AG04449 (cell line): ENCODE data around the gene WNT7A.

Source experiments
- CTCF ChIA-PET: fragments of 350-600 bp; formaldehyde crosslinking; extraction: SDS; loops from one replicate; lab custom pipeline; 2021; ENCODE audit warnings: antibody characterized with exemption; lab: Yijun Ruan, JAX
- POLR2A ChIA-PET: fragments of 400-600, 350-600 bp; formaldehyde crosslinking; extraction: SDS; loops from one replicate; lab custom pipeline; 2020; ENCODE audit warnings: antibody characterized with exemption, inconsistent platforms; lab: Yijun Ruan, JAX
- DNase-seq: peaks from one replicate; pipeline ENCODE4 v3.0.0-alpha.2; 2010; ENCODE audit warnings: low read depth, low spot score
- H3K4me3 ChIP-seq: 2 replicates; pipeline ENCODE4 v1.5.1; 2011; ENCODE audit warnings: low read depth, mild to moderate bottlenecking, control low read depth, low read length
- TF ChIP-seq, protein P1 (sequence below): IDR thresholded peaks from one replicate; pipeline ENCODE4 v1.5.1; 2011; ENCODE audit warnings: mild to moderate bottlenecking, moderate library complexity, low read length, control low read depth, inconsistent platforms; ENCODE audit not compliant: insufficient read depth; ENCODE audit errors: missing control alignments

The WNT7A gene

DNA sequence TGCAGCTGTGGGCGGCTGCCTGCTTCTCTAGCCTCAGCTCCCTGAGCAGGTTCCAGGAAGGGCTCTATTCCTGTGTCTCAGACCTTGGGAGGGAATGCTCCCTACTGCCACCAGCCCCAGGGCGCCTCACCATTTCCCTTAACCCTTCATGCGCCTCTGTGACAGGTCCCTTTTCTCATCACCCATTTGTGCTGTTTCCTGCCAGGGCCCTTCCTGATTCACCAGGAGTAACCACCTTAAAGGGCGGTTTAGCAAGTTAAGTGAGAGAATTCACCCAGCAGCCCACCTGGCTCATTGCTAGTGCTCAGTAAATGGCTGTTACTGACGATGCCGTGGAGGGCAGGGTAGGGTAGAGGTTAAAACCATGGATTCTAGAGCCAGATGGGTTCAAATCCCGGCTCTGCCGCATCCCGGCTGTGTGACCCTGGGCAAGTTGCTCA is 87.8 kb downstream of the WNT7A start:
- TF ChIP-seq, protein P1, sequence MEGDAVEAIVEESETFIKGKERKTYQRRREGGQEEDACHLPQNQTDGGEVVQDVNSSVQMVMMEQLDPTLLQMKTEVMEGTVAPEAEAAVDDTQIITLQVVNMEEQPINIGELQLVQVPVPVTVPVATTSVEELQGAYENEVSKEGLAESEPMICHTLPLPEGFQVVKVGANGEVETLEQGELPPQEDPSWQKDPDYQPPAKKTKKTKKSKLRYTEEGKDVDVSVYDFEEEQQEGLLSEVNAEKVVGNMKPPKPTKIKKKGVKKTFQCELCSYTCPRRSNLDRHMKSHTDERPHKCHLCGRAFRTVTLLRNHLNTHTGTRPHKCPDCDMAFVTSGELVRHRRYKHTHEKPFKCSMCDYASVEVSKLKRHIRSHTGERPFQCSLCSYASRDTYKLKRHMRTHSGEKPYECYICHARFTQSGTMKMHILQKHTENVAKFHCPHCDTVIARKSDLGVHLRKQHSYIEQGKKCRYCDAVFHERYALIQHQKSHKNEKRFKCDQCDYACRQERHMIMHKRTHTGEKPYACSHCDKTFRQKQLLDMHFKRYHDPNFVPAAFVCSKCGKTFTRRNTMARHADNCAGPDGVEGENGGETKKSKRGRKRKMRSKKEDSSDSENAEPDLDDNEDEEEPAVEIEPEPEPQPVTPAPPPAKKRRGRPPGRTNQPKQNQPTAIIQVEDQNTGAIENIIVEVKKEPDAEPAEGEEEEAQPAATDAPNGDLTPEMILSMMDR, result no peak
- POLR2A ChIA-PET, result no interaction called here
- CTCF ChIA-PET, result no interaction called here

DNA sequence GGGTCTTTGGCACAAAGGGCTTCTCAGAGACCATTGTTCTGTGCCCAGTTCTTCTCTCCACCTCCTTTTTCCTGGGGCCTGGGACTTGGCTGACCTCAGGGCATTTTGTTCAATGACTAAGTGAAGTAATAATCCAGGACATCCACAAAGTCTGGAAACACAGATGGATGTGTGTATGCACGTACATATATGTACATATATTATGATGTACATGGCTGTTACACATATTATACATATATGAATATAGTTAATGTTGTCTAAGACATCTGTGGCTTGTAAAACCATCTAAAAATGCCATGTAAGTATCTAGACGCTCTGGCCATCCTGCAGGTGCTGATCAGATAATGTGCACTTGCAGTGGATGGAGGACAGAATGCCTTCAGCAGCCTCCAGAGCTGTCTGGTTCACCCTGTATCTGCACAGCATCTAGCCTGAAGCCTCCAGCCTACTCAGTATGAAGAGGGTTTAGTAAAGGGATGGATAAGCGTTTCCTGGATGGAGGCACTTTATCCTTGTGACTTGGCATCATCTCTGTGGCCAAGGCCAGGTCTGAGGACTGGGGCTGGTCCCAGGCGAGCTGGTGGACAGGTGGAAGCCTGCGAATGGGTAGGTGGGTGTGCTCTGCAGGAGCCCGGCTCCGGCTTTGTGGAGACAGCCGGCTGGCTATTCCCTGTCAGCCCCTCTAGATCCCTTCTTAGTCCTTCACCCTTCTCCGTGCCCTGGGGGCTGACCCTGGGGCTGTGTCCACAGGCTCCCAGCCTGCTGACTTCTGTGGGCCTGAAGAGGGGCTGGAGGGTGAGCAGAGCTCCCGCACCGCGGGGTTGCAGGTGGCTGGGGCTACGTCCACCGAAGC is 88.4 kb downstream of the WNT7A start:
- CTCF ChIA-PET, result no interaction called here
- TF ChIP-seq, protein P1, result no peak
- POLR2A ChIA-PET, result no interaction called here
- DNase-seq, result no peak
- no peak overlapping the region for H3K4me3 ChIP-seq

More for the DNA sequence above, 87.8 kb downstream of the WNT7A start:
- no peak overlapping the region for H3K4me3 ChIP-seq
- no peak for DNase-seq

DNA sequence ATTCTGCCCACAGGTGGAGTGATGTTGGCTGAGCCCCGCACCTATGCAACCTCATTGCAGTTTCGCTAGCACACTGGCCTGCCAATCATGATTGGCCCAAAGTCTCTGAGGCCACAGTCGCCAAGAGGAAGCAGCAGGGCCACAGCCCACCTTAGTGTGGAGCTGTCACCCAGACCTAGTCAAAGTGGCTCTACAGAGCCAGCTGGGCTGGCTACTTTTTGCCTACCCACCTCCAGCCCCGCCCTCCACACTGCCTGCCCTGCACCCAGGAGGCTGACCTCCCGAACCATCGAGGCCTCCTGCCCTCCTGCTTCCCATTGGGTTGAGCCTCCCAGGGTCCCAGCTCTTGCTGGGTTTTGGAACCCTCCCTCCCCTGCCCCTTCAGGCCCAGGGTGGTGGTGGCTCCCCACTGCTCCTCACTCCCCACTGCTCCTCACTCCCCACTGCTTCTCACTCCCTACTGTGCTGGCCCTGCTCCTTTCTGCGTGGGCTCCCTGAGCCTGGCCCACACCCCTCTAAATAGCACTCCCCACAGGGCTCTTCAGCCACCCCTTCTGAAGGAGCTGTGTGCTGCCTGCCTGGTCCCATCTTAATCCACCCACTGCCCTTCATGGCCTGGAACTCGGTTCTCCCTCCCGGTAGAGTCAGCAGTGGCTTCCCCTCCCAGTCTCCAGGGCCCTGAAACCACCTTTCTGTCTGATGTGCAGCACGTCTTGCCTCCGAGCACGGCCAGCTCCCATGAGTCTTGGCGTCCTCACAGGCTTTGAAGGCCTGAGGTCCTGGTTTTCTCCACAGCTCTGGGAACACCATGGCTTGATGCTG is 89.3 kb downstream of the WNT7A start:
- TF ChIP-seq, protein P1, result no peak
- DNase-seq, result no peak
- ChIA-PET CTCF (no interaction called here), POLR2A (no interaction called here)
- no peak overlapping the region for H3K4me3 ChIP-seq

DNA sequence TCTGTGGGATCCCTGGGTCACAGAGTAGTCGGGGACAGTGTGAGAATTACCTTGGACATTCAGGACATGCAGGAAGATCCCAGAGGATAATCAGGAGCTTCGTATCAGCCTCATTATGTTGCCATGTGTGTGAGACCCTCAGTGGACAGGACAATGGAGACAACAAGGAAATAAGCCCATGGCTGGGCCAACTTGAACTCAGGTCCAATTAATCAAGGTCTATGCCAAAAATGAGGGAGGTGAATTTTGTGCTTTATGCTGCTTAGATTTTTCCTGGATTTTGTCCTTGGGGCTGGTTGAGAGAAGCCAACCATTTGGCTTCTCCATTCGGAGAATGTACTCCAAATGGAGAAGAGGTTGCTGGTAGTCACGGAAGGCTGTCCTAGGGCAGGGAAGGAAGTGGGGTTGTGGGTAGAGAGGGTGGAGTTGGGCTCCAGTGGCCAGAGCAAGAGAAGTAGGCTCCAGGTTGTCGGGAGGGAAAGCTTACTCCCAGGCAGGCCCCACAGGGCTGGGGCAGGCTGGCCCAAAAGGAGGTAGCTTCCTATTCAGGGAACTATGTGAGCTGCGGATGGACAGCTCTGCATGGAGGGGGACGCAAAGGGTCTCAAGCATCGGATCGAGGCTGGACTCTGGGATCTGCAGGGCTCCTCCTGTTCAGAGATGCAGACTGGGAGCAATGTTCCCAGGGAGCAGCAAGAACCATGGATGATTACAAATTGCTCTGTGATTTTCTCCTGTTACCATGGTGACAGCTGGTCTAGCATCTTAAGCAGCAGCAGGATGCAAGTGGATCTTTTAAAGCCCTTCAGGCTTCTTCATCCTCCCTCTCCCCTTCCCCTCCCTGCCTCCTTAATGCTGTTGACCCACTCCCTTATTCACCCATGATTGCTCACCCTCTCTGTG is 91.1 kb downstream of the WNT7A start:
- ChIA-PET POLR2A (no interaction called here), CTCF (no interaction called here)
- H3K4me3 ChIP-seq, result no peak overlapping the region
- TF ChIP-seq, protein P1, result no peak
- no peak for DNase-seq

DNA sequence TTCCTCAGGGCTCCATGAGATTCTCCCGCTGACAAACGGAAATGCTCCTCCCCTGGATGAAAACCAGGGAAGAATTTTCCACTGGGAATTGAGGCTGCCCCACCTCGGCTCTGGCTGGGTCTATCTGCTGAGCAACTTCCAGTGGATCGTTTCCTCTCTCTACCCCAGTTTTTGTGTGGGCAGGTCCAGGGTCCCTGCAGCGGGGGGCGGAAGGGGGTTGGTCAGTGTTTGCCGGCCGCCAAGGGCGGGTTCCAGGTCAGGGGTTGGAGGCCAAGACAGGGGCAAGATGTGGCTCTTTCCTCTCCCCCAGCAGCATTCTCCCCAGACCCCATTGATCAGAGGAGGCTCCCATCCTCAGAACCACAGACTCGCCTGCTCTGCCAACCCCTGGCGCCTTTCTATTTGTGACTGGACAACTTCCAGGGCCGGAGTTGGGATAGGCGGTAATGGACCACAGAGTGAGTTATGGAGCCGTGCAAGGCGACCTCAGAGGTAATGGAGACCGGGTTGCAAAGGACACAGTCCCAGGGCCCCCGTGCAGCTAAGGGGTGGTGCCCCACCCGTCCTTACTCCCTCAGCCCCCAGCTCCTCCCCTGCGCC is 92.2 kb downstream of the WNT7A start:
- ChIA-PET POLR2A (no interaction called here), CTCF (no interaction called here)
- TF ChIP-seq, protein P1, result no peak
- no peak for DNase-seq
- no peak overlapping the region for H3K4me3 ChIP-seq
